Prostate gland (tissue), 2 donors: ENCODE results near the gene THBS2.

Experiments
- CTCF ChIP-seq, 4 experiments: fragments of 200-600 bp in 2 of 4; fragments of 450-650 bp in 2 of 4; sonication (generic) in 2 of 4; IDR thresholded peaks; 1 replicate in 3 of 4; 2 replicates in 1 of 4; pipeline ENCODE4 v1.5.1; 2016 to 2019; ENCODE audit warnings: antibody characterized with exemption in 4 of 4, mild to moderate bottlenecking in 2 of 4, moderate library complexity in 2 of 4
- POLR2A ChIP-seq: fragments of 450-650 bp; IDR thresholded peaks from one replicate; pipeline ENCODE4 v1.6.1; 2016; ENCODE audit warnings: antibody characterized with exemption, mild to moderate bottlenecking
- POLR2AphosphoS5 ChIP-seq: sonication (generic); formaldehyde crosslinking; IDR thresholded peaks from one replicate; pipeline ENCODE4 v1.6.1; 2017; ENCODE audit warnings: antibody characterized with exemption

- TF ChIP-seq CTCF (IDR thresholded peaks at IDR 0.05) (no peak), POLR2A (no peak), POLR2AphosphoS5 (no peak)
Observed at GRCh38 chr6:169169941-169170582, 83.6 kb downstream of the THBS2 start.
